WTC11 (cell line): ENCODE results near the gene BBS12. TPM values are rescaled to one million over a fixed set of nuclear protein-coding genes. Genes with fewer than 3 reads are reported as not detected.

Source experiments
- ATAC-seq: fragments of 200-7000 bp; cut with Tn5 transposase; 2 replicates; pipeline ENCODE4 v1.10.0; 2021; ENCODE audit warnings: mild to moderate bottlenecking, moderate library complexity
- CTCF ChIA-PET: fragments of 300-600 bp; sonication (Branson Sonifier 250); formaldehyde crosslinking; loops from one replicate; lab custom pipeline; 2021; ENCODE audit warnings: antibody characterized with exemption; lab: Charles Lee
- POLR2A ChIA-PET: fragments of 350-600 bp; sonication (Branson Sonifier 250); formaldehyde crosslinking; loops from one replicate; lab custom pipeline; 2021; ENCODE audit warnings: antibody characterized with exemption; lab: Charles Lee
- DNase-seq: peaks from one replicate; pipeline ENCODE4 v3.0.0; 2021; ENCODE audit warnings: low spot score
- H3K27ac Mint-ChIP-seq: 2 replicates; pipeline ENCODE4 v1.8.0; 2021; ENCODE audit warnings: mixed read lengths
- H3K27me3 Mint-ChIP-seq: 2 replicates; pipeline ENCODE4 v1.8.0; 2021; ENCODE audit warnings: low read depth, mild to moderate bottlenecking, moderate library complexity, mixed read lengths
- H3K36me3 Mint-ChIP-seq: 2 replicates; pipeline ENCODE4 v1.8.0; 2021; ENCODE audit warnings: mixed read lengths
- H3K4me1 Mint-ChIP-seq: 2 replicates; pipeline ENCODE4 v1.8.0; 2022; ENCODE audit warnings: mixed read lengths
- H3K4me3 Mint-ChIP-seq: 2 replicates; pipeline ENCODE4 v1.8.0; 2021; ENCODE audit warnings: mild to moderate bottlenecking, moderate library complexity, mixed read lengths
- H3K9me3 Mint-ChIP-seq: 2 replicates; pipeline ENCODE4 v1.8.0; 2021; ENCODE audit warnings: mixed read lengths
- AR ChIP-seq: fragments of 250-450 bp; sonication (Bioruptor Pico); IDR thresholded peaks from 2 replicates; pipeline ENCODE4 v1.9.0; 2021; ENCODE audit warnings: mild to moderate bottlenecking
- ATF2 ChIP-seq: sonication (generic); formaldehyde crosslinking; IDR thresholded peaks from 2 replicates; pipeline ENCODE4 v1.8.1; 2022; ENCODE audit warnings: low read depth, missing genetic modification reagents, borderline replicate concordance
- CREM ChIP-seq: sonication (generic); formaldehyde crosslinking; IDR thresholded peaks from 2 replicates; pipeline ENCODE4 v1.8.1; 2022; ENCODE audit warnings: mild to moderate bottlenecking, missing genetic modification reagents, moderate library complexity
- E2F4 ChIP-seq: sonication (generic); formaldehyde crosslinking; IDR thresholded peaks from 2 replicates; pipeline ENCODE4 v1.8.1; 2022; ENCODE audit warnings: low read depth, mild to moderate bottlenecking, moderate library complexity, missing genetic modification reagents, borderline replicate concordance
- FOXK1 ChIP-seq: sonication (generic); formaldehyde crosslinking; IDR thresholded peaks from 2 replicates; pipeline ENCODE4 v1.8.0; 2022; ENCODE audit warnings: mild to moderate bottlenecking, moderate library complexity, missing genetic modification reagents
- NFATC4 ChIP-seq: fragments of 250-450 bp; sonication (Bioruptor Pico); IDR thresholded peaks from 2 replicates; pipeline ENCODE4 v1.9.0; 2021; ENCODE audit warnings: mild to moderate bottlenecking
- NR1H2 ChIP-seq: sonication (generic); formaldehyde crosslinking; IDR thresholded peaks from 2 replicates; pipeline ENCODE4 v1.9.0; 2021; ENCODE audit warnings: mild to moderate bottlenecking, moderate library complexity, missing genetic modification reagents
- RORB ChIP-seq: fragments of 250-450 bp; sonication (Bioruptor Pico); IDR thresholded peaks from 2 replicates; pipeline ENCODE4 v1.9.0; 2021; ENCODE audit warnings: mild to moderate bottlenecking
- TEAD1 ChIP-seq: sonication (generic); formaldehyde crosslinking; IDR thresholded peaks from 2 replicates; pipeline ENCODE4 v1.8.0; 2022; ENCODE audit warnings: mild to moderate bottlenecking, missing genetic modification reagents
- ZMAT4 ChIP-seq: fragments of 250-450 bp; sonication (Bioruptor Pico); IDR thresholded peaks from 2 replicates; pipeline ENCODE4 v1.9.0; 2021; ENCODE audit warnings: mild to moderate bottlenecking
- ZNF219 ChIP-seq: sonication (generic); formaldehyde crosslinking; IDR thresholded peaks from 2 replicates; pipeline ENCODE4 v1.8.0; 2023; ENCODE audit warnings: missing genetic modification reagents, mild to moderate bottlenecking, borderline replicate concordance
- ZNF425 ChIP-seq: fragments of 250-450 bp; sonication (Bioruptor Pico); conservative IDR thresholded peaks from 2 replicates; pipeline ENCODE4 v1.9.0; 2021; ENCODE audit warnings: mild to moderate bottlenecking
- ZNF512 ChIP-seq: sonication (generic); formaldehyde crosslinking; IDR thresholded peaks from 2 replicates; pipeline ENCODE4 v1.8.1; 2022; ENCODE audit warnings: missing genetic modification reagents, borderline replicate concordance
- ZNF671 ChIP-seq: fragments of 250-450 bp; sonication (Bioruptor Pico); IDR thresholded peaks from 2 replicates; pipeline ENCODE4 v1.8.0; 2021; ENCODE audit warnings: mild to moderate bottlenecking
- ZSCAN18 ChIP-seq: fragments of 250-450 bp; sonication (Bioruptor Pico); IDR thresholded peaks from 2 replicates; pipeline ENCODE4 v2.1.2; 2022; ENCODE audit warnings: mild to moderate bottlenecking, moderate library complexity
- total RNA-seq: library from RNA; stranded (reverse); gene quantifications from 3 replicates; pipeline ENCODE4 v1.2.3, GENCODE V29; 2021

The BBS12 gene
- total RNA-seq, 1 experiment from 2014 or later: 2.7 TPM

- POLR2A ChIA-PET: no interaction called here
- no peak for TF ChIP-seq FOXK1 (CRISPR knock-in tag)
- no peak for TF ChIP-seq ZNF512 (CRISPR knock-in tag)
- no peak for TF ChIP-seq ZNF425
- no peak for TF ChIP-seq TEAD1
- TF ChIP-seq E2F4 (CRISPR knock-in tag): no peak
- no peak for TF ChIP-seq RORB (CRISPR knock-in tag)
- no peak for TF ChIP-seq NFATC4 (CRISPR knock-in tag)
- no peak for TF ChIP-seq ZNF671 (CRISPR knock-in tag)
- TF ChIP-seq ZNF219 (CRISPR knock-in tag): no peak
- TF ChIP-seq ZSCAN18 (CRISPR knock-in tag): no peak
- no peak for TF ChIP-seq ZMAT4 (CRISPR knock-in tag)
- no peak for TF ChIP-seq AR
- TF ChIP-seq NR1H2 (CRISPR knock-in tag): no peak
- no peak for TF ChIP-seq CREM (CRISPR knock-in tag)
- no peak for TF ChIP-seq ATF2 (CRISPR knock-in tag)
- no peak overlapping the region for H3K27ac Mint-ChIP-seq
- H3K27me3 Mint-ChIP-seq: no peaks in the 10 kb centered on the region
- H3K4me3 Mint-ChIP-seq: no peak overlapping the region
- peaks cover 11% of the 10 kb centered on the region for H3K4me1 Mint-ChIP-seq
- no peaks in the 10 kb centered on the region for H3K9me3 Mint-ChIP-seq
- DNase-seq (no peak), ATAC-seq (no peak)
- CTCF ChIA-PET: no interaction called here
- H3K36me3 Mint-ChIP-seq: no peaks in the 10 kb centered on the region
Observed at GRCh38 chr4:122711919-122712318, 20.6 kb upstream of the BBS12 start.
